Measurements from ENCODE around the gene ARHGAP10. TPM values are rescaled to one million over a fixed set of nuclear protein-coding genes. Genes with fewer than 3 reads are reported as not detected.

The ARHGAP10 gene, protein sequence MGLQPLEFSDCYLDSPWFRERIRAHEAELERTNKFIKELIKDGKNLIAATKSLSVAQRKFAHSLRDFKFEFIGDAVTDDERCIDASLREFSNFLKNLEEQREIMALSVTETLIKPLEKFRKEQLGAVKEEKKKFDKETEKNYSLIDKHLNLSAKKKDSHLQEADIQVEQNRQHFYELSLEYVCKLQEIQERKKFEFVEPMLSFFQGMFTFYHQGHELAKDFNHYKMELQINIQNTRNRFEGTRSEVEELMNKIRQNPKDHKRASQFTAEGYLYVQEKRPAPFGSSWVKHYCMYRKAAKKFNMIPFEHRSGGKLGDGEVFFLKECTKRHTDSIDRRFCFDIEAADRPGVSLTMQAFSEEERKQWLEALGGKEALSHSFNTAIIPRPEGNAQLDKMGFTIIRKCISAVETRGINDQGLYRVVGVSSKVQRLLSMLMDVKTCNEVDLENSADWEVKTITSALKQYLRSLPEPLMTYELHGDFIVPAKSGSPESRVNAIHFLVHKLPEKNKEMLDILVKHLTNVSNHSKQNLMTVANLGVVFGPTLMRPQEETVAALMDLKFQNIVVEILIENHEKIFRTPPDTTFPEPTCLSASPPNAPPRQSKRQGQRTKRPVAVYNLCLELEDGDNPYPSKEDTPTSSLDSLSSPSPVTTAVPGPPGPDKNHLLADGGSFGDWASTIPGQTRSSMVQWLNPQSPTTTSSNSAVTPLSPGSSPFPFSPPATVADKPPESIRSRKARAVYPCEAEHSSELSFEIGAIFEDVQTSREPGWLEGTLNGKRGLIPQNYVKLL
- 1 to 10 TPM; 6.1 to 6.2 TPM for total RNA-seq

DNA sequence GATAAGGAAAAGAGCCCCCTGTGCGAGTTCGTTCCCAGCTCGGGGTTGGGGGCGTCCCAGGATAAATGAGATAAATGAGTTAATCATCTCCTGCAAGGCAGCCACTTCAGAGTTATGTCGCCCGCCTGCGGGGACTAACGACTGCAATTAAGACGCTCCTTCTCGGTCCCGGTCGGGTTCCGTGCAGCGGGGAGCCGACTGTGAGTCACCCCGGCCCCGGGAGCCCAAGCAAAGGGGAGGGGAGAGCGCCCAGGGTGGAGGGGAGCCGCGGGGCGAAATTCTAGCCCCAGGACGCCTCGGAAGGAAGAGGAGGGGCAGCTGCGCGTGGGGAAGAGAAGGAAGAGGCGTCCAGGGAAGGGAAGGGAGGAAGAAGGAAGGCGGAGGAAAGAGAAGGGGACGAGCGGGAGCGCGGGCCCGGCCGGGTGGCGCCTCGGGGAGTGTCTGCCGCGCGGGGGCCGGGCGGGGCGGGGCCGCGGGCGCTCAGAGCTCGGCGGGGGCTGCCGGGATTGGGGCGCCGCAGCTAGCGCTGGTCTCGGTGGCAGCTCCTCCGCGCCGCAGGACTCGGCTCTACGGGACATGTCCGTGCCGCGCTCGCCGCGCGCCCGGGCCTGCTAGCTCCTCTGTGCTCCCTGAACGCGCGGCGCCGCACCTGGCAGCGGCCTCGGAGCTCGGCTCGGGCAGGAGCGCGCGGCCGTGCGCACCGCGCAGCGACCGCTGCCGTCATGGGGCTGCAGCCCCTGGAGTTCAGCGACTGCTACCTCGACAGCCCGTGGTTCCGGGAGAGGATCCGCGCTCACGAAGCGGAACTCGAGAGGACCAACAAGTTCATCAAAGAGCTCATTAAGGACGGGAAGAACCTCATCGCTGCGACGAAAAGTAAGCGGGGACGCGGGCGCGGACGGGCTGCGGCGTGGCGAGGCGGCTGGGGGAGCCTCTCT, at the start of gene ARHGAP10:
ARHGAP10 (plus strand) TSS at position 509 of the 938 bp plus-strand sequence; CDS start at position 723, 214 bp downstream.
- DNase-seq, result peak; percentile 83
- H3K4me3 Mint-ChIP-seq, result peak within 1 kb of the TSS; percentile 85
- no peaks in the 10 kb centered on the region for H3K36me3 Mint-ChIP-seq (ENCODE audit: low read depth)
- POLR2A ChIA-PET, result interaction anchor here (0.7 kb wide), 1 partner anchor 115 kb away, joined by 5 read pairs; the partner anchor contains the start of gene TMEM184C
- H3K27ac Mint-ChIP-seq, result peak within 1 kb of the TSS; percentile 87
- peak; percentile 82 for ATAC-seq
- peaks cover 45% of the 10 kb centered on the region for H3K4me1 Mint-ChIP-seq
- H3K27me3 Mint-ChIP-seq, result peaks cover 3% of the 10 kb centered on the region
- CTCF ChIA-PET, result interaction anchor here (0.5 to 1.6 kb wide), 12 partner anchors 16 to 135 kb away, joined by 3 to 8 read pairs (median 4); no protein-coding TSS in a partner anchor
- intact Hi-C loops (cut with DNase I, micrococcal nuclease), result loop anchor here (1.0 to 5.0 kb wide), 8 partner anchors 47 to 710 kb away; partner anchors contain the start of genes PRMT9 (in 2 of the 2), NR3C2 (in 1 of the 2) and TMEM184C (in 1 of the 2)
- H3K9me3 Mint-ChIP-seq (ENCODE audit: low read depth), result no peaks in the 10 kb centered on the region

GRCh38 chr4:147682755-147683154, 49.1 kb upstream of the ARHGAP10 start:
- DNase-seq (no peak), ATAC-seq (no peak)
- H3K4me3 Mint-ChIP-seq, result peak overlapping the region; percentile 92
- H3K4me1 Mint-ChIP-seq, result peaks cover 25% of the 10 kb centered on the region
- intact Hi-C loops (cut with DNase I, micrococcal nuclease), result loop anchor here in 1 of 2 experiments (5.0 kb wide), 1 partner anchor 760 kb away; the partner anchor contains the start of gene NR3C2
- peak overlapping the region; percentile 91 for H3K27ac Mint-ChIP-seq
- no peaks in the 10 kb centered on the region for H3K9me3 Mint-ChIP-seq (ENCODE audit: low read depth)
- H3K27me3 Mint-ChIP-seq, result peaks cover 6% of the 10 kb centered on the region
- peaks cover 12% of the 10 kb centered on the region for H3K36me3 Mint-ChIP-seq (ENCODE audit: low read depth)
- ChIA-PET CTCF (interaction anchor here (0.9 to 4.7 kb wide), 5 partner anchors 10 to 184 kb away, joined by 3 to 40 read pairs (median 4); no protein-coding TSS in a partner anchor), POLR2A (interaction anchor here (0.7 to 2.3 kb wide), 2 partner anchors 66 to 80 kb away, joined by 3 to 21 read pairs; partner anchors contain the start of gene TMEM184C)

- ATAC-seq (no peak), DNase-seq (peak; percentile 39)
- H3K27me3 Mint-ChIP-seq, result peaks cover 6% of the 10 kb centered on the region
- H3K4me3 Mint-ChIP-seq, result peak overlapping the region; percentile 92
- peaks cover 12% of the 10 kb centered on the region for H3K36me3 Mint-ChIP-seq (ENCODE audit: low read depth)
- ChIA-PET CTCF (interaction anchor here (0.7 to 4.7 kb wide), 7 partner anchors 10 to 184 kb away, joined by 3 to 40 read pairs (median 4); partner anchors contain the start of gene TMEM184C), POLR2A (interaction anchor here (0.7 to 2.3 kb wide), 2 partner anchors 66 to 79 kb away, joined by 3 to 21 read pairs; partner anchors contain the start of gene TMEM184C)
- H3K27ac Mint-ChIP-seq, result peak overlapping the region; percentile 91
- H3K4me1 Mint-ChIP-seq, result peaks cover 25% of the 10 kb centered on the region
- intact Hi-C loops (cut with DNase I, micrococcal nuclease), result loop anchor here in 1 of 2 experiments (5.0 kb wide), 1 partner anchor 759 kb away; the partner anchor contains the start of gene NR3C2
- no peaks in the 10 kb centered on the region for H3K9me3 Mint-ChIP-seq (ENCODE audit: low read depth)
Observed at GRCh38 chr4:147683188-147683591, 48.7 kb upstream of the ARHGAP10 start.

GRCh38 chr4:147683717-147684700, 47.9 kb upstream of the ARHGAP10 start, which contains the start of gene PRMT9:
Gene PRMT9, minus strand, starts transcription at chr4:147684163. Its CDS starts 176 bp downstream, at chr4:147683987.
- peak; percentile 93 for DNase-seq
- Mint-ChIP-seq H3K9me3 (ENCODE audit: low read depth) (no peaks in the 10 kb centered on the region), H3K27me3 (peaks cover 6% of the 10 kb centered on the region), H3K4me1 (peaks cover 25% of the 10 kb centered on the region), H3K4me3 (peak within 1 kb of the TSS; percentile 92), H3K27ac (peak within 1 kb of the TSS; percentile 91), H3K36me3 (ENCODE audit: low read depth) (peaks cover 7% of the 10 kb centered on the region)
- peak; percentile 99 for ATAC-seq
- intact Hi-C loops (cut with DNase I, micrococcal nuclease), result loop anchor here (1.0 to 5.0 kb wide), 5 partner anchors 48 to 758 kb away; partner anchors contain the start of genes ARHGAP10 (in 2 of the 2), TMEM184C (in 2 of the 2) and NR3C2 (in 1 of the 2)
- CTCF ChIA-PET, result interaction anchor here (0.6 to 4.7 kb wide), 10 partner anchors 11 to 944 kb away, joined by 3 to 40 read pairs (median 4); partner anchors contain the start of gene TMEM184C
- POLR2A ChIA-PET, result interaction anchor here (1.0 to 2.3 kb wide), 2 partner anchors 67 to 108 kb away, joined by 3 to 21 read pairs; partner anchors contain the start of gene TMEM184C

DNA sequence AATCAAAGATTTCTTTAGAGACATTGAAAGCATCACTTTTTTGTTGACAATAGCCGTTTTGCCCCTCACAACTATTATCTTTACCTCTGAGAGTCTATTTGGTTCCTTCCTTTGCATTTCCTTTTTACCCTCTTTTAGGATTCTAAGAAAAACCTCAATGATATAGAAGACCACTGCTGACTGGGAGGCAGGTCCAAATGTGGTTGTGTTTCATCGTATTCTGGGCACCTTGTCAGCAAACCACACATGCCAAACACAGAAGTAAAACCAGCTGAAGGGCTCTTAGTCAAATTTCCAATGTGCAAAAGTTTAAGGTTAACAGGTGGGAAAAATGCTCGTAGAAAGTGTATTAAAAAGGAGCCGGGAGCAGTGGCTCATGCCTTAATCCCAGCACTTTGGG, 42.8 kb upstream of the ARHGAP10 start:
- Mint-ChIP-seq H3K4me3 (no peak overlapping the region), H3K27ac (no peak overlapping the region), H3K4me1 (peaks cover 8% of the 10 kb centered on the region), H3K27me3 (peaks cover 13% of the 10 kb centered on the region), H3K36me3 (ENCODE audit: low read depth) (no peaks in the 10 kb centered on the region), H3K9me3 (ENCODE audit: low read depth) (no peaks in the 10 kb centered on the region)
- intact Hi-C loops (cut with DNase I, micrococcal nuclease), result no loop called here
- ChIA-PET POLR2A (interaction anchor here (0.5 kb wide), 1 partner anchor 194 kb away, joined by 3 read pairs; no protein-coding TSS in a partner anchor), CTCF (interaction anchor here (1.3 to 2.6 kb wide), 2 partner anchors 43 to 177 kb away, joined by 4 to 12 read pairs; partner anchors contain the start of gene ARHGAP10)
- no peak for ATAC-seq
- DNase-seq, result no peak

DNA sequence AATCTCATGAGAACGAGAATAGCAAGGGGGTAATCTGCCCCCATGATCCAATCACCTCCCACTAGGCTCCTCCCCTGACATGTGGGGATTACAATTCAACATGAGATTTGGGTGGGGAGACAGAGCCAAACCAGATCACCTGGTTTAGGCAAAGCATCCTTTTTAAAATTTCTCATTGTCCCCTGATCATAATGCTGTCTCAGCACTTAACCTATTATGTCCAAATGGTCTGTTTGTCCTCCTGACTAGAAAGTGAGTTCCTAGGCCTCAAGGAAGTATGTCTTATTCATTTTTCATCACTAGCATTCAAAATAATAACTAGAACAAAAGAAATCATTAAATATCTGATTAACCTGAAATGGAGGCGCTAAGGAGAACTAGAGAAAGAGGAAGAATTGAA, 40.1 kb upstream of the ARHGAP10 start:
- ChIA-PET CTCF (interaction anchor here (1.0 kb wide), 1 partner anchor 16 kb away, joined by 4 read pairs; no protein-coding TSS in a partner anchor), POLR2A (no interaction called here)
- peaks cover 10% of the 10 kb centered on the region for H3K27me3 Mint-ChIP-seq
- no peaks in the 10 kb centered on the region for H3K9me3 Mint-ChIP-seq (ENCODE audit: low read depth)
- H3K4me1 Mint-ChIP-seq, result no peaks in the 10 kb centered on the region
- ATAC-seq, result no peak
- no peak for DNase-seq
- no peak overlapping the region for H3K27ac Mint-ChIP-seq
- no peak overlapping the region for H3K4me3 Mint-ChIP-seq
- H3K36me3 Mint-ChIP-seq (ENCODE audit: low read depth), result no peaks in the 10 kb centered on the region
- intact Hi-C loops (cut with DNase I, micrococcal nuclease), result no loop called here

DNA sequence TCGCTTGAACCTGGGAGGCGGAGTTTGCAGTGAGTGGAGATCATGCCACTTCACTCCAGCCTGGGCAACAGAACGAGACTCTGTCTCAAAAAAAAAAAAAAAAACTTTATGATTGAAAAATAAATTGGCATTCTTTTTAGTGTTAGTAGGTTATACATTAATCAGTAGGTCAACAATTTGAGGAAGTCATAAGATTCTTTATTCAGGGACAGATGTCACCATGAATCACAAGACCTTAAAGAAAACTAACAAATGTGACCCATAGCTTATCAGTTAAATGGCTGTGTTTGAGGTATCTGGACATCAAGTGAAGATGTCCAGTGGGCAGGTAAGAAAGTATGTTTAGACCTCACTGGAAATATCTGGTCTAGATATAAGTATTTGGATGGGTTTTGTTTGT, 38.7 kb upstream of the ARHGAP10 start:
- DNase-seq, result no peak
- no peak for ATAC-seq
- POLR2A ChIA-PET, result no interaction called here
- Mint-ChIP-seq H3K9me3 (ENCODE audit: low read depth) (no peaks in the 10 kb centered on the region), H3K27me3 (peaks cover 10% of the 10 kb centered on the region), H3K4me3 (no peak overlapping the region), H3K27ac (no peak overlapping the region), H3K4me1 (no peaks in the 10 kb centered on the region), H3K36me3 (ENCODE audit: low read depth) (no peaks in the 10 kb centered on the region)
- intact Hi-C loops (cut with DNase I, micrococcal nuclease), result no loop called here
- CTCF ChIA-PET, result interaction anchor here (0.7 to 1.4 kb wide), 2 partner anchors 171 to 174 kb away, joined by 5 to 6 read pairs; no protein-coding TSS in a partner anchor

DNA sequence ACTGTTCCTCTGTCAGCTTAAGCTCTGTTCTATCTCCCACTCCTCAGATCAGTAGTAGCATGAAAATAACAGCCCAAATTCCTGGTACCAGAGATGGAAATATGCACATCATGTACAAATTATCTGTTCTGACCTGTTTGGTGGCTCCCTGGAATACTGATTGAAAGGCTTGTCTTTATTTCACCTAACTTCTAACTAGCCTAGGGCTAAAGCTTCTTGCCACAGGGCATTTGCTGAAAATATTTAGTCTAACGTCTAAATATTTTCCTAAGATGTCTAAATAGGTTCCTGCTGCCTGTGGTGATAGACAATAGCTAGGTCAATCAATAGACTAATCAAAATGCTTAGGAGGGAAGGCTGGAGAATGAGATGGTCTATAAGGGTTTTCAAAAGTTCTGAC, 35.0 kb upstream of the ARHGAP10 start:
- ATAC-seq, result no peak
- Mint-ChIP-seq H3K36me3 (ENCODE audit: low read depth) (no peaks in the 10 kb centered on the region), H3K4me3 (no peak overlapping the region), H3K27ac (no peak overlapping the region), H3K4me1 (no peaks in the 10 kb centered on the region), H3K9me3 (ENCODE audit: low read depth) (peaks cover 2% of the 10 kb centered on the region), H3K27me3 (peaks cover 6% of the 10 kb centered on the region)
- CTCF ChIA-PET, result interaction anchor here (2.1 kb wide), 1 partner anchor 170 kb away, joined by 5 read pairs; no protein-coding TSS in a partner anchor
- POLR2A ChIA-PET, result no interaction called here
- intact Hi-C loops (cut with DNase I, micrococcal nuclease), result no loop called here
- DNase-seq, result no peak

DNA sequence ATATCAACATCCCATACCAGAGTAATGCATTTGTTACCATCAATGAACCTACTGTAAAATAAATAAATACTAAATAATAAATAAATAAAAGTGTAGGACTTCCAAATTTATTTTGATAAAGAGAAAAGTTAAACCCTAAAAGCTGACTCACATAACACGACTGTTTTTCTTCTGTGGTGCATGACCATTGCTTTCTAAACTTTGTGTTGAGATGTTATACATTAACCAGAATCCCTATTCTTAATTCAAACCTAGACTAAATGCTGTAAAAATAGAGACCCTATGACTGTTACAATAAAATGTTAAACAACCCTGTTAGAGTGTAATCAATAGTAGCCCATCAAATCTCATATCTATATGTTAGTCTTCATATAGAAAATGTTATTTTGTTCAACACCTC, 27.0 kb upstream of the ARHGAP10 start:
- Mint-ChIP-seq H3K4me1 (no peaks in the 10 kb centered on the region), H3K36me3 (ENCODE audit: low read depth) (no peaks in the 10 kb centered on the region), H3K9me3 (ENCODE audit: low read depth) (peaks cover 2% of the 10 kb centered on the region), H3K27ac (no peak overlapping the region), H3K4me3 (no peak overlapping the region), H3K27me3 (no peaks in the 10 kb centered on the region)
- intact Hi-C loops (cut with DNase I, micrococcal nuclease), result no loop called here
- ChIA-PET POLR2A (no interaction called here), CTCF (interaction anchor here (0.6 to 4.4 kb wide), 2 partner anchors 115 to 162 kb away, joined by 3 to 20 read pairs; no protein-coding TSS in a partner anchor)
- ATAC-seq (no peak), DNase-seq (no peak)
